Kidney (tissue), 14 donors: ENCODE data around the gene CNPY1. TPM values are rescaled to one million over a fixed set of nuclear protein-coding genes. Genes with fewer than 3 reads are reported as not detected.
A peak's percentile ranks its signal among the peaks of the same experiment; 100 is the strongest.

Source experiments
- DNase-seq, 5 donors: peaks; one replicate each; pipeline ENCODE4 v3.0.0-alpha.2; 2013 to 2020
- FAIRE-seq: peaks from 2 replicates; lab custom pipeline; 2012; peaks lifted over from hg19 to GRCh38; lab: Jason Lieb, UNC
- H3K27ac ChIP-seq, 2 donors: one replicate each; pipeline ENCODE4 v1.7.0; 2013; ENCODE audit warnings: low read depth in 2 of 2, low read length in 2 of 2, inconsistent platforms in 1 of 2
- H3K27me3 ChIP-seq: one replicate; pipeline ENCODE4 v1.7.1; 2013; ENCODE audit warnings: low read length, inconsistent platforms; ENCODE audit not compliant: control insufficient read depth, insufficient read depth
- H3K36me3 ChIP-seq, 3 donors: one replicate each; pipeline versions ENCODE4 v1.7.0 to v1.7.1; 2013; ENCODE audit warnings: low read length in 3 of 3, control low read depth in 1 of 3, inconsistent platforms in 1 of 3; ENCODE audit not compliant: insufficient read depth in 3 of 3, control insufficient read depth in 2 of 3
- H3K4me1 ChIP-seq, 3 donors: one replicate each; pipeline versions ENCODE4 v1.7.0 to v1.7.1; 2013; ENCODE audit warnings: low read length in 3 of 3, inconsistent platforms in 1 of 3, low read depth in 1 of 3; ENCODE audit not compliant: control insufficient read depth in 2 of 3, insufficient read depth in 2 of 3
- H3K4me3 ChIP-seq, 3 donors: one replicate each; pipeline versions ENCODE4 v1.7.0 to v1.8.1; 2013; ENCODE audit warnings: low read length in 3 of 3, control low read depth in 1 of 3, inconsistent platforms in 1 of 3
- H3K9ac ChIP-seq, 3 donors: one replicate each; pipeline versions ENCODE4 v1.7.0 to v1.7.1; 2013; ENCODE audit warnings: low read length in 3 of 3, control low read depth in 1 of 3, inconsistent platforms in 1 of 3
- H3K9me3 ChIP-seq, 3 donors: one replicate each; pipeline versions ENCODE4 v1.7.0 to v1.7.1; 2013; ENCODE audit warnings: low read length in 3 of 3, control low read depth in 1 of 3, inconsistent platforms in 1 of 3; ENCODE audit not compliant: control insufficient read depth in 2 of 3, insufficient read depth in 1 of 3
- CTCF ChIP-seq: IDR thresholded peaks from 3 replicates; pipeline ENCODE4 v1.5.1; 2012; ENCODE audit warnings: mild to moderate bottlenecking, moderate library complexity, borderline replicate concordance; ENCODE audit not compliant: insufficient read depth; ENCODE audit errors: extremely low read depth
- intact Hi-C: fragments of 100-400 bp; cut with DNase I; formaldehyde crosslinking; loops from one replicate; pipeline ENCODE4 v1.11.1; 2022
- polyA plus RNA-seq: library from polyadenylated mRNA; stranded (reverse); fragments of 350-450 nt; fragmentation: Illumina TruSeq; extraction: RNeasy Lipid Tissue Mini Kit (QIAGEN cat#74804); gene quantifications from one replicate; pipeline ENCODE4 v1.2.3, GENCODE V29; 2014; ENCODE audit warnings: low read depth, low replicate concordance; ENCODE audit not compliant: insufficient read depth
- total RNA-seq: library from RNA; stranded (reverse); fragmentation: NEBNext Ultra II Directional; extraction: Animal tissue kit (Norgen Biotek cat#: 25700); gene quantifications from one replicate; pipeline ENCODE4 v1.2.1, GENCODE V29; 2021
- donor health status: control.
- donor health status: control.
- donor health status: control.
- donor health status: control.
- donor health status: control.
- donor health status: DM: yes; HTN: yes; CAD: no.
- donor health status: Normal renal cell carcinoma (clear cell type).

The CNPY1 gene
- total and polyA plus RNA-seq, 2 donors from 2014 or later: not detected

- Histone ChIP-seq H3K9ac (no peak overlapping the region), H3K4me1 (peaks cover 0 to 6% (median 0%) of the 10 kb centered on the region in 3 donors), H3K9me3 (no peaks in the 10 kb centered on the region), H3K27me3 (peaks cover 79% of the 10 kb centered on the region), H3K4me3 (no peak overlapping the region), H3K36me3 (peaks cover 0 to 2% (median 0%) of the 10 kb centered on the region in 3 donors), H3K27ac (no peak overlapping the region)
- FAIRE-seq (no peak), DNase-seq (peak in 2 of 5 donors; percentile 56 to 63)
- no peak for TF ChIP-seq CTCF
- intact Hi-C loops: no loop called here
Observed at GRCh38 chr7:155467846-155468784, 78.2 kb downstream of the CNPY1 start.

DNA sequence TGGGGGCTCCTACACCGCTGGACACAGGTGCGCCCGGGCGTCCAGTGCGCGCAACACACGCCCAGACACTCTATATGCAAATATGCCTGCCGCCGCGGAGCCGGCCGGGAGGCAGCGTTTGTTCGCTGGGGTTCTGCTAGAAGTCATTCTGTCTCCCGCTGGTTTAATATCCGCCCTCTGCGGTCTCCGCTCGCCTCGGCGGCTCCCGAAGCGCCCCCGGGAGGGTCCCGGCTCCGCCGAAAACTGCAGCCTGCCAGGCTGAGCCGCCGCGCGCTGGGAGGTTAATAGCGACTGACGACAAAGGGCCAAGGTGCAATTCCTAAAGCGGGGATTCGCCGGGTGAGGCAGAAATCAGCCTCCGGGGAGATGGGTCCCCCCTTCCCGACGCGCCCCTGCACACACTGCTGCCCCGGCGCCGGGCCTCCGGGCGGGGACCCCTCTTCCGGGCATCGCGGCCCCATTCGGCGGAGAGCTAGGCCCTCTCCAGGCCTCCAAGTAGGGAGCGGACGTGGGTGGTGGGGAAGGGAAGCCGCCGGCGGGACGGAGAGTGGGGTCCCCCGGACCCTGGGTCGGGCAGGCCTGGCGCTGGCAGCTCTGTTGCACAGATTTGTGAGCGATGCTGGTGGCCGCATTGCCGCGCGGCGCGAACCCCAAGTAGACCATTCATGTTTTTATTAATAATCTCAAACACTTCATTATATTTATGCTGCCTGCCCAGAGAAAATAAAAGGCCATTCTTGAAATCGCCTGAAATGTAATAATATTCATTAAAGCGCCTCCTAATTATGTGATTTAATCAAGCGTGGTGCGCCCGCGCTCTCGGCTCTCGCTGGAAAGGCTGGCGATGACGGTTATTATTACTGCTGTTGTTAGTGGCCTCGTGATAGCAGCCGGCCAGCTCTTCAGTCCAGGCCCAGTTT is 79.3 kb downstream of the CNPY1 start:
- Histone ChIP-seq H3K27me3 (peaks cover 82% of the 10 kb centered on the region), H3K4me1 (peaks cover 0 to 2% (median 0%) of the 10 kb centered on the region in 3 donors), H3K27ac (no peak overlapping the region), H3K9ac (no peak overlapping the region), H3K9me3 (no peaks in the 10 kb centered on the region), H3K36me3 (peaks cover 0 to 2% (median 0%) of the 10 kb centered on the region in 3 donors), H3K4me3 (no peak overlapping the region)
- intact Hi-C loops: no loop called here
- peak; percentile 65 to 74 (median 72) for DNase-seq
- TF ChIP-seq CTCF: no peak
- FAIRE-seq: no peak

DNA sequence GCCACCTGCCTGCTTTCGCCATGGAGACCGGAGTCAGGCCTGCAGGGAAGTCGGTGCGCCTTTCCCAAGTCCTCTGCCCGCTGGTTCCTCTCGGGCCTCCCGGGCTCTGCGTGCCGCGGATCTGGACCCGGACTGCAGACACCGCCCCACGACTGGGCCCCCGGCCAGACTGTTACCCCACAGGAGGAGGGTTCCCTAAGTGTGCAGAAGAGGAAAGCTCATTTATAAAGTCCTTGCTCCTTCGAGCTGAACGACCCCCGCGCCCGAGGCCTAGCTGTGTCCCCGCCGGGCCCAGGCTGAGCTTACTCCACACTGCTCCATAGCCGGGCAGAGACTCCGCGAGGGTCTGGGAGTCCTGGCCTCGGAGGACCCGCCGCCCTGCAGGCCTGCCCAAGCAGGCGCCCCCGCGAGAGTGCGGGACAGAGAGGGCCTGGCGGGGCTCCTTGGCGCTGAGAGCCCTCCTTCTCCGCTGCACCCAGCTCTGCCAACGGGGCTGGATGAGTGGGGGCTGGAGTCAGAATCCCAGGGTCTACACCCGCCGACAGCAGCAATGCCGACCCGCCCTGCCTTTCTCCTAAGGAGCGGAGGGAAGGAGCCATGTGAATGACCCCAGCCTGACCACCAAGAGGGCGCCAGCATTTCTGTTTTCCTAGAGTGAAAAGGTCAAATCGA is 80.1 kb downstream of the CNPY1 start:
- no peak for TF ChIP-seq CTCF
- Histone ChIP-seq H3K9me3 (no peaks in the 10 kb centered on the region), H3K27ac (no peak overlapping the region), H3K9ac (no peak overlapping the region), H3K4me1 (peaks cover 0 to 2% (median 0%) of the 10 kb centered on the region in 3 donors), H3K4me3 (no peak overlapping the region), H3K27me3 (peaks cover 83% of the 10 kb centered on the region), H3K36me3 (peaks cover 0 to 2% (median 0%) of the 10 kb centered on the region in 3 donors)
- DNase-seq: peak in 2 of 5 donors; percentile 49 to 70
- intact Hi-C loops: no loop called here
- no peak for FAIRE-seq
